Mesendoderm (in vitro differentiated cells): Measurements from ENCODE around the gene STOML1.

Source experiments
- DNase-seq: peaks from one replicate; pipeline ENCODE4 v3.0.0; 2013
- H2AK5ac ChIP-seq: 2 replicates; pipeline ENCODE4 v1.6.1; 2013; ENCODE audit warnings: low read length, inconsistent platforms
- H2BK120ac ChIP-seq: 2 replicates; pipeline ENCODE4 v1.6.1; 2013; ENCODE audit warnings: low read depth, mild to moderate bottlenecking, low read length, moderate library complexity, mixed read lengths
- H2BK15ac ChIP-seq: replicated peaks from 2 replicates; pipeline ENCODE4 v1.6.1; 2013; ENCODE audit warnings: low read depth, mild to moderate bottlenecking, moderate library complexity
- H2BK5ac ChIP-seq: 2 replicates; pipeline ENCODE4 v1.6.1; 2013; ENCODE audit warnings: low read length, inconsistent platforms
- H3K18ac ChIP-seq: 2 replicates; pipeline ENCODE4 v1.6.1; 2013; ENCODE audit warnings: mild to moderate bottlenecking, low read length, mixed read lengths
- H3K23ac ChIP-seq: one replicate; pipeline ENCODE4 v1.6.1; 2013; ENCODE audit warnings: low read length
- H3K27ac ChIP-seq: 2 replicates; pipeline ENCODE4 v1.5.1; 2013; ENCODE audit warnings: low read depth, mild to moderate bottlenecking, inconsistent platforms, low read length, moderate library complexity
- H3K27me3 ChIP-seq: 2 replicates; pipeline ENCODE4 v1.6.1; 2013; ENCODE audit warnings: low read length, control low read depth, mild to moderate bottlenecking, inconsistent platforms; ENCODE audit not compliant: insufficient read depth, poor library complexity
- H3K36me3 ChIP-seq: 2 replicates; pipeline ENCODE4 v1.6.1; 2013; ENCODE audit warnings: low read length, inconsistent platforms; ENCODE audit not compliant: control insufficient read depth, insufficient read depth
- H3K4ac ChIP-seq: one replicate; pipeline ENCODE4 v1.6.1; 2013; ENCODE audit warnings: low read depth, mild to moderate bottlenecking, low read length, moderate library complexity
- H3K4me1 ChIP-seq: 2 replicates; pipeline ENCODE4 v1.6.1; 2013; ENCODE audit warnings: low read depth, low read length, inconsistent platforms; ENCODE audit not compliant: control insufficient read depth
- H3K4me2 ChIP-seq: 2 replicates; pipeline ENCODE4 v1.6.1; 2013; ENCODE audit warnings: low read length
- H3K4me3 ChIP-seq: 2 replicates; pipeline ENCODE4 v1.5.1; 2013; ENCODE audit warnings: mild to moderate bottlenecking, low read length
- H3K56ac ChIP-seq: one replicate; pipeline ENCODE4 v1.6.1; 2013; ENCODE audit warnings: low read length
- H3K79me1 ChIP-seq: 2 replicates; pipeline ENCODE4 v1.6.1; 2013; ENCODE audit warnings: low read length, inconsistent platforms
- H3K79me2 ChIP-seq: 2 replicates; pipeline ENCODE4 v1.6.1; 2013; ENCODE audit warnings: mild to moderate bottlenecking, low read length; ENCODE audit not compliant: control insufficient read depth, insufficient read depth
- H3K9ac ChIP-seq: 2 replicates; pipeline ENCODE4 v1.6.1; 2013; ENCODE audit warnings: low read length, inconsistent platforms
- H4K5ac ChIP-seq: one replicate; pipeline ENCODE4 v1.6.1; 2013; ENCODE audit warnings: low read length
- H4K8ac ChIP-seq: one replicate; pipeline ENCODE4 v1.6.1; 2013; ENCODE audit warnings: low read depth, mild to moderate bottlenecking, control low read depth, low read length, moderate library complexity
- WGBS: extraction: QIAGEN DNeasy Blood & Tissue Kit; methylation state at CpG from one replicate; pipeline ENCODE4 v1.1.7; 2013; ENCODE audit warnings: low lambda C conversion rate, missing lambda C conversion rate; ENCODE audit not compliant: insufficient coverage; ENCODE audit errors: extremely low coverage; 5-methylcytosine and 5-hydroxymethylcytosine counted together

The STOML1 gene

GRCh38 chr15:73951601-73952000 is 40.5 kb downstream of the STOML1 start:
- Histone ChIP-seq H3K27me3 (no peaks in the 10 kb centered on the region), H3K9ac (peak overlapping the region; percentile 51), H3K23ac (no peak overlapping the region), H3K4ac (no peak overlapping the region), H3K27ac (no peak overlapping the region), H2BK5ac (peak overlapping the region; percentile 35), H2BK120ac (no peak overlapping the region), H3K79me1 (no peaks in the 10 kb centered on the region), H3K4me3 (no peak overlapping the region), H3K4me1 (peaks cover 4% of the 10 kb centered on the region), H2AK5ac (no peak overlapping the region), H3K79me2 (no peaks in the 10 kb centered on the region), H4K5ac (no peak overlapping the region), H4K8ac (no peak overlapping the region), H3K4me2 (no peak overlapping the region), H3K56ac (peak overlapping the region; percentile 71), H3K36me3 (no peaks in the 10 kb centered on the region), H3K18ac (peak overlapping the region; percentile 32), H2BK15ac (no peak overlapping the region)
- no CpG with 5 or more reads among the region's 13 CpGs for WGBS
- no peak for DNase-seq

GRCh38 chr15:73950831-73951561 is 41.1 kb downstream of the STOML1 start:
- Histone ChIP-seq H4K5ac (no peak overlapping the region), H3K18ac (no peak overlapping the region), H3K4me1 (peaks cover 4% of the 10 kb centered on the region), H3K4me2 (no peak overlapping the region), H3K56ac (peak overlapping the region; percentile 71), H2BK120ac (no peak overlapping the region), H3K79me2 (no peaks in the 10 kb centered on the region), H2BK5ac (no peak overlapping the region), H3K23ac (no peak overlapping the region), H3K4ac (no peak overlapping the region), H3K36me3 (no peaks in the 10 kb centered on the region), H4K8ac (no peak overlapping the region), H2AK5ac (no peak overlapping the region), H3K79me1 (no peaks in the 10 kb centered on the region), H3K27ac (no peak overlapping the region), H3K27me3 (no peaks in the 10 kb centered on the region), H3K9ac (peak overlapping the region; percentile 51), H3K4me3 (no peak overlapping the region), H2BK15ac (no peak overlapping the region)
- DNase-seq, result peak; percentile 96
- no CpG with 5 or more reads among the region's 15 CpGs for WGBS

- H2BK120ac ChIP-seq, result no peak overlapping the region
- no peaks in the 10 kb centered on the region for H3K36me3 ChIP-seq
- no peak overlapping the region for H3K27ac ChIP-seq
- no peak overlapping the region for H3K4me3 ChIP-seq
- H2AK5ac ChIP-seq, result no peak overlapping the region
- no peak for DNase-seq
- no peaks in the 10 kb centered on the region for H3K27me3 ChIP-seq
- H3K56ac ChIP-seq, result no peak overlapping the region
- no peak overlapping the region for H3K4ac ChIP-seq
- H2BK15ac ChIP-seq, result no peak overlapping the region
- H3K18ac ChIP-seq, result no peak overlapping the region
- H4K8ac ChIP-seq, result no peak overlapping the region
- no peaks in the 10 kb centered on the region for H3K79me2 ChIP-seq
- H4K5ac ChIP-seq, result no peak overlapping the region
- no peak overlapping the region for H3K4me2 ChIP-seq
- H3K4me1 ChIP-seq, result peaks cover 4% of the 10 kb centered on the region
- H2BK5ac ChIP-seq, result no peak overlapping the region
- H3K79me1 ChIP-seq, result no peaks in the 10 kb centered on the region
- H3K23ac ChIP-seq, result no peak overlapping the region
- no peak overlapping the region for H3K9ac ChIP-seq
These were observed 41.6 kb downstream of the STOML1 start for GRCh38 chr15:73950479-73950830.

GRCh38 chr15:73949496-73949895 is 42.6 kb downstream of the STOML1 start:
- H3K79me1 ChIP-seq, result no peaks in the 10 kb centered on the region

GRCh38 chr15:73948982-73949381 is 43.1 kb downstream of the STOML1 start:
- Histone ChIP-seq H3K56ac (no peak overlapping the region), H3K18ac (no peak overlapping the region), H3K36me3 (no peaks in the 10 kb centered on the region), H2BK5ac (no peak overlapping the region), H3K4ac (no peak overlapping the region), H2BK15ac (no peak overlapping the region), H3K27me3 (no peaks in the 10 kb centered on the region), H3K4me1 (peaks cover 4% of the 10 kb centered on the region), H3K23ac (no peak overlapping the region), H3K4me2 (no peak overlapping the region), H3K4me3 (no peak overlapping the region), H4K5ac (no peak overlapping the region), H3K9ac (no peak overlapping the region), H2BK120ac (no peak overlapping the region), H3K79me1 (no peaks in the 10 kb centered on the region), H3K79me2 (no peaks in the 10 kb centered on the region), H3K27ac (no peak overlapping the region), H2AK5ac (no peak overlapping the region), H4K8ac (no peak overlapping the region)
- DNase-seq, result no peak
- WGBS, result no CpG with 5 or more reads among the region's 4 CpGs

More at GRCh38 chr15:73949496-73949895, 42.6 kb downstream of the STOML1 start:
- WGBS, result no CpG with 5 or more reads among the region's 10 CpGs
- no peaks in the 10 kb centered on the region for H3K36me3 ChIP-seq
- H3K56ac ChIP-seq, result no peak overlapping the region
- H3K4me3 ChIP-seq, result no peak overlapping the region
- H3K27me3 ChIP-seq, result no peaks in the 10 kb centered on the region
- no peak overlapping the region for H4K8ac ChIP-seq
- no peak for DNase-seq
- H3K4me1 ChIP-seq, result peaks cover 4% of the 10 kb centered on the region
- no peak overlapping the region for H3K27ac ChIP-seq
- no peak overlapping the region for H3K18ac ChIP-seq
- no peak overlapping the region for H3K4ac ChIP-seq
- no peak overlapping the region for H4K5ac ChIP-seq
- no peak overlapping the region for H3K23ac ChIP-seq
- no peak overlapping the region for H2BK15ac ChIP-seq
- no peak overlapping the region for H2BK5ac ChIP-seq
- no peak overlapping the region for H3K4me2 ChIP-seq
- H2BK120ac ChIP-seq, result no peak overlapping the region
- no peak overlapping the region for H3K9ac ChIP-seq
- no peak overlapping the region for H2AK5ac ChIP-seq
- H3K79me2 ChIP-seq, result no peaks in the 10 kb centered on the region

- H4K5ac ChIP-seq, result no peak overlapping the region
- H3K9ac ChIP-seq, result no peak overlapping the region
- peaks cover 4% of the 10 kb centered on the region for H3K4me1 ChIP-seq
- H2BK120ac ChIP-seq, result no peak overlapping the region
- H3K27me3 ChIP-seq, result no peaks in the 10 kb centered on the region
- H3K23ac ChIP-seq, result no peak overlapping the region
- H2AK5ac ChIP-seq, result no peak overlapping the region
- H3K4me3 ChIP-seq, result no peak overlapping the region
- DNase-seq, result no peak
- no peak overlapping the region for H2BK5ac ChIP-seq
- H3K27ac ChIP-seq, result no peak overlapping the region
- no peak overlapping the region for H4K8ac ChIP-seq
- no peaks in the 10 kb centered on the region for H3K79me2 ChIP-seq
- no CpG with 5 or more reads among the region's 4 CpGs for WGBS
- no peak overlapping the region for H2BK15ac ChIP-seq
- H3K79me1 ChIP-seq, result no peaks in the 10 kb centered on the region
- H3K4ac ChIP-seq, result no peak overlapping the region
- H3K18ac ChIP-seq, result no peak overlapping the region
- H3K4me2 ChIP-seq, result no peak overlapping the region
- H3K56ac ChIP-seq, result no peak overlapping the region
- H3K36me3 ChIP-seq, result no peaks in the 10 kb centered on the region
These were observed 43.7 kb downstream of the STOML1 start for GRCh38 chr15:73948396-73948795.
